Activated CD4-positive, CD25-positive, alpha-beta regulatory T cell treated with anti-CD3 and anti-CD28 coated beads, Interleukin-2, amount 50 U/mL, for 16 hours (primary cell): Measurements from ENCODE around the gene ADCY2.

Experiments
- DNase-seq: peaks from one replicate; pipeline ENCODE4 v3.0.0-alpha.2; 2020; ENCODE audit warnings: low read depth, low spot score

ADCY2 gene

DNA sequence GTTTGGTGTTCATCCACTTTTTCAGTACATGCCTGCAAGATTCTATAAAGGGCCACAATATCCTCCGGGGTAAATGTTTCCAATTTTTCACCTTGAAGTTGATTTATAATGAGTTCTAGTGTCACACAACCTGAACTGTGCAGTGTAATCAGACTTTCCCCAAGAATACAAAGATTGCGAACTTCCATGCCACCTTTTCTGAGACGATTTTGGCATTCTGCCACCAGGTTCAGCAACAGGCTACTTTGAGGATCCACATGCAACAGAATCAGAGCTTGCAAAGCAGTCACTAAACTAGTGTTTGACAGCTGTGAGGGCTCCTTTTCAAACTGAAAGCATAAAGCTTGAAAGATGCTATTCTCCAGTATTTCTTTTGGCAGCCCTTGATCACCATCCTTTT lies 471.3 kb downstream of the ADCY2 start:
- no peak for DNase-seq

DNA sequence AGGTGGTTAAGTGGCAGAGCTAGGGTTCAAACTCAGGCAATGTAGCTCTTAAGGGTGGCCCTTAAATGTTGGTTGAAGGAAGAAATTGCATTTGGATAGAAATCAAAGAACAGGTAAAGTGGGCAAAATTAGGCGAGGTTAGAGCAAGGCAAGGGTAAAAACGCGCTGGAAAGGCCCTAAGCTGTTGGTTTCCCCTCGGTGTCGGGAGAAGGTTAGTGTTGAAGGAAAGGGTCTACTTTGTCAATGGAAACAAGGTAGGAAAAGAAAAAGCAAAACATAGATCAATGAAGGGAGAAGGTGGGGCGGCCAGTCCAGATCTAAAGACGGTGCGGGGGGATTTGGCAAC lies 472.5 kb downstream of the ADCY2 start:
- DNase-seq = no peak

DNA sequence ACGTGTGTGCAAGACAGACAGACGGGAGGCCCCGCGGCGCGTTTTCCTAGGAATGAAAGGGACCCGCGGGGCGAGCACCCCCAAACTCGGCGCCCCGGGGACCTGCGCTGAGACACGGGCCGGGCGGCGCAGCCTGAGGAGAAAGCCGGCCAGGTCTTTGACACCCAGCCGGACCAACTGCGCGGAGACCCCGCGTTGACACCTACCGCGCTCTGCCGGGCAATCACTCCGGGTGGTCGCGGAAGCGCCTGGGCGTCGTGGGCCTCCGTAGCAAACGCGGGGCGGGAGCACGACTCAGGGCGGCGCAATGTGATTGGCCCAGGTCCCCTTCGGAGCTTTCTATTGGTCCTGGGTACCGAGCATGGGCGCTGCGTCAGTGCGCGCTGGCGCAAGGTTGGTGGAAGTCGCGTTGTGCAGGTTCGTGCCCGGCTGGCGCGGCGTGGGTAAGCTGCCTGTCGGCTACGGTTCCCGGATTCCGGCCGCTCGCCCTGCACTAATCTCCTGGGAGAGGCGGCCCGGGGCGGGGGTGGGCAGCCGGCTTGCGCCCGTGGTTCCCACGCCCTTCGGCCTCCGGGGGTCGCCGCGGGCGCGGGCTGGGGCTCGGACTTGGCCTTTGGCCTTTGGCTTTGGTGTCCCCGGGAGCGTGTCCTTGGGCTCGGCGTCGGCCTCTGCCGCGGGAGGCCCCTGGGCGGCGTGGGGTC lies 473.0 kb downstream of the ADCY2 start, which contains the start of the genes FASTKD3 and MTRR:
Gene FASTKD3, minus strand, starts transcription at position 259 of the 701 bp plus-strand sequence. CDS start 948 bp downstream, outside the sequence.
Gene MTRR, plus strand, starts transcription at position 376 of the 701 bp plus-strand sequence. CDS start 1,647 bp downstream, outside the sequence.
- DNase-seq = peak; percentile 81

DNA sequence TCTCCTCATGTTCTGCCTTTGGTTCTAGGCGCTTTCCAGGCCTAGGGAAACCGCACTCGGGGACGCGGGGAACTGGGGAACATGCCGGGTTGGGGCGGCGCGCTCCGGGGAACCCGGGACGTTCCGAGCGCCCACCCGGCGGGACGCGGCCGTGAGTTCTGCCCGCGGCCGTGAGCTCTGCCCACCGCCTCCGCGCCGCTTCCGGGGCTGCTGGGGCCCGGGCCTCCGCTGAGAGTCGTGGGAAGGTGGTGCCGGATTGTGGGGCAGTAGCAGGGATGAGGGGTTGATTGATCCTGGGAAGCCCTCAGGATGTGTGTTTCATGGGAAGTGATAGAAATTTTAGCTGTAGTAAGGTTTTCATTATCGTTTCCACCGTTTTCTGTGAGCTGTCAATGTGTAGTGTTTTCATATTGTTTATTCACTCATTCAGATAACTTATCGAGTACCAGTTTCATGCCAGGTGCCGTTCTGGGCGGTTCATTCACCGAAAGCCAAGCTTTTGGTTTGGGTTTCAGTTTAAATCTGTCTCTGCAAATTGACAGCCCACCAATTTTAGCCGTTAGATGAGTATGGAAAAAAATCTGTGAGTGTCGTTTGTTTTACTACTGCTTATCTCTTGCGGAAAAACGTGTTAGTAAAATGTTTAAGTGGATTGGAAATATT lies 473.7 kb downstream of the ADCY2 start:
- DNase-seq = no peak

DNA sequence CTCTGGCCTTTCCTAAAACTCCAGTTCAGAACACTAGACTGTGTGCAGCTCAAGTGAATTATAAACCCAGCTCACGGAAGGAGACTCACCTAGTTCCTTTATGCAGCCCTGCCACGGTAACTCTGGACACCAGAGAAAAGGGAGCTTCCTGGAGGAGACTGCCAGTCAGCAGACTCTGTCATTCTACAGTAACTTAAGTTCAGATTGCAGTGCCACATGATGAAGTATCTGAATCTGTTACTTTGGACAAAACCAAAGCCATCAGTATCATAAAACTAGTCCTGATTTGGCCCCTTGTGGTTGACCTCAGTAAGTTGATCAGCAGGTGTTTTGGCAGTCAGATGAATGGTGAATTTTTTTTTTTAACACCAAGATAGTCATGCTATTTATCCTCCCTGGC lies 475.7 kb downstream of the ADCY2 start:
- no peak for DNase-seq

DNA sequence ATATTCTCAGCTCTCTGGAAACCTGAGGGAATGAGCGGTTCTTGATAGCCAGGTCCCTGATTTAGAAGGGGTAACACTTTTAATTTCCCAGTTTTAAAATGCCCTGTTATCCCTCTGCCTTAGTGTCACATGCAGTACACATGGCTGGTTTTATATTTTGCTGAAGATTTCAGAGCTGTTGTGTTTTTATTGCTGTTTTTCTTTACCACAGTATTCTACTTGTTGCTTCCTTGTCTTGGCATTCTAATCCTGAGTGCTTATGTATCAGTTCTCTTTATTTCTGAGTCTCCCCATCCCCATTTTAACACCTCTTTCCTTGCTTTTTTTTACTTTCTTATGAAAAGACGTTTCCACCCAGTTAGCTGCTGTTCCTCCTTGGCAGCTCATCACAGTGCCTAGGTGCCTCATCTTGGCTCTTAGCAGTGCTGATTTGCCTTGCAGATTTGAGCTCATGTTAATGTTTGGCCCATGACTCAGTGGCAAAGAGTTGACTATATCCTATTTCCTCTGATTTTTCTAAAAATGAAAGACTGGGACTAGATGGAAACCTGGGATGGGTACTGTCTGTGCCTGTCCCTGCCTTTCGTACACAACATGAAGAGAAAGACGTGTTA lies 476.7 kb downstream of the ADCY2 start:
- no peak for DNase-seq

DNA sequence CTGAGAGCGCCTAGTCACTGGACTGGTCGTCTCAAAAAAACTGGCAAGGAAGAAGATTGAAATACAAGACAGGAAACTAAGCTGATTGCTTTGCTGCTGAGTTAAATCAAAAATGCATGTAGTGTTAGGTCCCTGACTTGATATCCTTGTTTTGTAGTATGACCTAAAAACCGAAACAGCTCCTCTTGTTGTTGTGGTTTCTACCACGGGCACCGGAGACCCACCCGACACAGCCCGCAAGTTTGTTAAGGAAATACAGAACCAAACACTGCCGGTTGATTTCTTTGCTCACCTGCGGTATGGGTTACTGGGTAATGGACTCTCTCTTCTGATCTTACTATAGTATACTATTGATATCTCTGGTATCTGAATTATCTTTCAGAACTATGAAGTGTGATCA lies 477.3 kb downstream of the ADCY2 start:
- no peak for DNase-seq

DNA sequence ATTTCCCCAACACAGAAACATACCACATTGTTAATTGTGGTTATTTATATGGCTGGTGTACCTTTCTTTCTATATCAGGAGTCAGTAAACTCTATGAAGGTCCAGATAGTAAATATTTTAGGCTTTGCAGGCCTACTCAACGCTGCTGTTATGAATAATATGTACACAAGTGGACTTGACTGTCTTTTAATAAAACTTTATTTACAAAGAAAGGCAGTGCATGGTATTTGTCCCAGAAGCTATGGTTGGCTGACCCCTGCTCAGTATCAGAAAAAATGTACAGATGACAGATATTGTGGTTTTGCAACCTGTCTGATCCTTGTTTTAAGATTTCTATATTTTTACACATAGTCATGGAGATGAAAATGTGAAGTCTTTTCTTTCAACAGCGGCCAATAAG lies 478.7 kb downstream of the ADCY2 start:
- DNase-seq = no peak

DNA sequence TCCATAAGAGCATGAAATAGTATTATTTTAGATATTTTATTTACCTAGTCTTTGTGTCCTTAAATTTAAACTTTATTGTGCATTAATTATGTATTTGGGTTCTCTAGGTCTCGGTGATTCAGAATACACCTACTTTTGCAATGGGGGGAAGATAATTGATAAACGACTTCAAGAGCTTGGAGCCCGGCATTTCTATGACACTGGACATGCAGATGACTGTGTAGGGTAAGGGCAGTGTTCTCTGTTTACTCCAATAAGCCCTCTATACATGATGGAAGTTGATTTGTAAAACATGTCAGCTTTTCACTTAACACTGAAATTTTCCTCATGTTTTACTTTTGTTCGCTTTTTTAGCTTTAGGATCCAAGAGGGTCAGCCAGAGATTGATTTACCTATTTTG lies 479.2 kb downstream of the ADCY2 start:
- no peak for DNase-seq

DNA sequence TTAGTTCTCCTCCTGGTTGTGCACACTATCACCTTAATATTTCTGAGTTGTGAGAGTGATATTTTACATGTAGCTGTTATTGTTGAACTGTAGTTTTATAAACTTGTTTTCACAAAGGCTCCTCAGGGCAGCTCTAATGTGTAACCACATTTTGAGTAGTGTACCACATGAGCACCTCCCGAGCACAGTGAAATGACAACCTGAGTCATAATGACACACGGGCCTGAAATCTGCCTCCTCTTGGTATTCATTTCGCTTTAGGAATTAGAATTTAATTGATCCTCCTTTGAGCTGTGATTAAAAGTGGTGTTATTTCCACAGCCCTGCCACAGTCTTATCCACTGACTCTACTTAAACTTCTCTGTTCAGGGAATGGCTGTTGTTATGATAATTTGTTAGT lies 480.9 kb downstream of the ADCY2 start:
- DNase-seq = no peak

DNA sequence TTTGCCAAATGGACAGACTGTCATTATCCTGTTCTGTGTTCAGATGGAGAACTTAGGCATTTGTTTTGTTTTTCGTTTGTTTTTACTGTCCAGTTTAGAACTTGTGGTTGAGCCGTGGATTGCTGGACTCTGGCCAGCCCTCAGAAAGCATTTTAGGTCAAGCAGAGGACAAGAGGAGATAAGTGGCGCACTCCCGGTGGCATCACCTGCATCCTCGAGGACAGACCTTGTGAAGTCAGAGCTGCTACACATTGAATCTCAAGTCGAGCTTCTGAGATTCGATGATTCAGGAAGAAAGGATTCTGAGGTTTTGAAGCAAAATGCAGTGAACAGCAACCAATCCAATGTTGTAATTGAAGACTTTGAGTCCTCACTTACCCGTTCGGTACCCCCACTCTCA lies 481.9 kb downstream of the ADCY2 start:
- no peak for DNase-seq

DNA sequence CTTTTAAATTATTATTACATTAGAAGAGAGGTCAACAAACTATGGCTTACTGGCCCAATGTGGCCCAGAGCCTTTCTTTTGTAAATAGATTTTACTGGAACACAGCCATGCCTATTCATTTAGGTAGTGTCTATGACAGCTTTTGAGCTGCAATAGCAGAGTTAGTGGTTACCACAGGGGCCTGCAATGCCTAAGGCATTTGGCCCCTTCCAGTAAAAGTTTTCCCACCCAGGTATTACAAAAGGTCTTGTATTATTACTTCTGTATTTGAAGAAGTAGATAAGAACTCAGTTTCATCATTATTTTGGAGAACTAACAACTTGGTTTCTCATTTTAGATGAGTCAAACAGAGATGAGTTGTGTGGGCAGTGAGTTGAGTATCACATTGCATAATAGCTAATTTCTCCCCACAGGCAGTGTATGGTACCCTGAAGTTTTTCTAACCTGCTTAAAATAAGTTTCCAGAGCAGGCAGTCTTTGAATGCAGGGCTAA lies 482.5 kb downstream of the ADCY2 start:
- no peak for DNase-seq
